Hindlimb muscle (tissue), 1 donor: ENCODE data around the gene STX17. TPM values are rescaled to one million over a fixed set of nuclear protein-coding genes. Genes with fewer than 3 reads are reported as not detected.

ENCODE experiments used
- DNase-seq: peaks from one replicate; pipeline ENCODE4 v3.0.0-alpha.2; 2013
- polyA plus RNA-seq: library from polyadenylated mRNA; unstranded; fragments of 120-200 nt; gene quantifications from one replicate; pipeline ENCODE4 v1.2.1, GENCODE V29; 2013; ENCODE audit not compliant: insufficient read length

The STX17 gene
- polyA plus RNA-seq, 1 donor: 15.5 TPM

- no peak for DNase-seq
Measured at GRCh38 chr9:99907208-99907532, 716 bp downstream of the STX17 start.

- DNase-seq: no peak
Measured at GRCh38 chr9:99911600-99911999, 5.1 kb downstream of the STX17 start.

DNA sequence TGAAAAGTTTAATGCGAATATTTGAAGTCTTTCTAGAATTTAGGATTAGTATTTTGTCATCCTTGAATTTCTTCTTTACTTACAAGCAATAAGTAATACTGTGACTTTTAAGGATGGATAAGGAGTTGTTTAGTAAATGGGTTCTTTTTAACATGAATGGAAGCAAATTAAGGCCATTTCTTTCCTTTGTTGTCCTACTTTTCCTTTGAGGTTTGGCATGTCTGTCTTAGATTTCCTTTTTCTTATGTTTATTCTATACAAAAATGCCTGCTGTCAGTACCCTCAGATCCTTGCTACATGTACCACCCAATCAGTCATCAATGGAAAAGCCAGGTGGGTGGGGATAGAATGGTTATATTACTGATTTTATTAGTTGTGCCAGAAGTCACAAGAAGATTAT, 10.2 kb downstream of the STX17 start:
- DNase-seq: no peak

GRCh38 chr9:99918134-99918533, 11.7 kb downstream of the STX17 start:
- no peak for DNase-seq

- DNase-seq: no peak
Measured at GRCh38 chr9:99919930-99920329, 13.5 kb downstream of the STX17 start.

DNA sequence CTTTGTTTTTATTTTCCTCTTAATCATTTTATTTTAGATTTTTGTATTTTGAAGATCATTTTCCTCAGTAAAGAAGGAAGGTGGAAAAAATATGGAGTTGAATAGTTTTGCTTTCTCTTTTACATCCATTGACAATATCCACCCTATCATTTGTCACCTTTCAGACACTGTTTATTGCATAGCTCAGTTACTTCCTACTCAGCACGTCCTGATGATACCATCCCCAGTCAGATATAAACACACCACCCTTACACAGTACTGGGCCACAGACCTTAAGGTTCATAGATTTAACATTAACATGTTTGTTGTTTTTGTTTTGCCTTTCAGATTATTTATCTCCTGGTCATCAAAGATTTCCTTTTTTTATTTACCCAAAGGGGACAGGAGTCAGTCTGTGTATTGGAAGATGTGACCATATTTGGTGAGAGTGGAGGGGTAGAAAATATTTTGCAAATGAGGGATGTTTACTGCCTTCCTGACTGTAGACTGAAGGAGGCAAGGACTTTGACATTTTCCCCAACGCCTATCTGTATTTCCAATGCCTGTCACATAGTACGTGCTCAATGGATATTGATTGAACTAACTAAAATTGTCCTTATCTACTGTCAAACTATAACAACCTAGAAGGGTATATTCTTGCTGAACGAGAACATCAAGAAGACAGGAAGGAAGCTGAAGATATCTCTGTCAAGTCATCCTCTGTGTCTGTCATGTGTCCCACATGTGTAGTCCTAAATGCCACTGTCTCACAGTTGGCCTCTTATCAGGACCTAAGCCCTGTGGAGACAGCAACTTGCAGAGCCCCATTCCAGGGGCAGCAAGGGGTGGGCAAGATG, 15.6 kb downstream of the STX17 start:
- no peak for DNase-seq

- no peak for DNase-seq
Measured at GRCh38 chr9:99922711-99923030, 16.2 kb downstream of the STX17 start.

GRCh38 chr9:99925541-99925940, 19.1 kb downstream of the STX17 start:
- DNase-seq: no peak

DNA sequence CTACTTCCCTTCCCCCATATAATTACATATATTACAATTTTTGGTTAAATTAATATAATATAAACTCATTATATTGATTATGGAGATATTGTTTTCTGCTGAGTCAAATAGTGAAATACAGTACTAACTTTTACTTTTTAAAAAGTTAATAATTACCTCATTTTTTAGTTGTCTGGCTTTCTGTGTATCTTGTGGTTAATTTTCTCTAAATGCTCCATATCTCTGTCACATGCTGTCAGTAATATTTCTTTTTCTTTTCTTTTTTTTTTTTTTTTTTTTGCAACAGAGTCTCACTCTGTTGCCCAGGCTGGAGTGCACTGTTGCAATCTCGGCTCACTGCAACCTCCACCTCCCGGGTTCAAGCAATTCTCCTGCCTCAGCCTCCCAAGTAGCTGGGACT, 23.2 kb downstream of the STX17 start:
- DNase-seq: no peak

DNA sequence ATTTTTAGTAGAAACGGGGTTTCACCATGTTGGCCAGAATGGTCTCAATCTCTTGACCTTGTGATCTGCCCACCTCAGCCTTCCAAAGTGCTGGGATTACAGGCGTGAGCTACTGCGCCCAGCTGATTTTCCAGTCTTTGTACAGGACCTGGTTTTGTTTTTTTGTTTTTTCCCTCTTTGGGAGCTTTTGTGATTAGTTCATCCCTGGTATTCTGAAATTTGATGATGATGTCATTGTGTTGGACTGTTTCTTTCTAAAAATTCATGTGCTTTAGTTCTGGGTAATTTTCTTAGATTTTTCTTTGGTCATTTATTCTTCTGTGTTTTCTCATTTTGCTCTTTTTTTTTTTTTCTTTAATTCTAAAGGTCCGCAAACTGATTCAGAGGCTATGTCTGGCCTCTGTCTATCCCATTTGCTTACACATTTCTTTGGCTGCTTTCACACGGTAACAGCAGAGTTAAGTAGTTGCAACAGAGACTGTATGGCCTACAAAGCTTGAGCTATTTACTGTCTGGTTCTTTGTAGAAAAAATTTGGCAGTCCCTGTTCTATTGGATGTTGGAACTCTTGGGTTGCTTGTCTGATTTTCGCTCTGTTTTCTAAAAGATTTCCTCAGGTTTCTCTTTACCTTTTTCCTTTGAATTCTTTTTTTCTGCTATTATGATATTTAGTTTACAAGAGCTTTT, 24.8 kb downstream of the STX17 start:
- no peak for DNase-seq

DNA sequence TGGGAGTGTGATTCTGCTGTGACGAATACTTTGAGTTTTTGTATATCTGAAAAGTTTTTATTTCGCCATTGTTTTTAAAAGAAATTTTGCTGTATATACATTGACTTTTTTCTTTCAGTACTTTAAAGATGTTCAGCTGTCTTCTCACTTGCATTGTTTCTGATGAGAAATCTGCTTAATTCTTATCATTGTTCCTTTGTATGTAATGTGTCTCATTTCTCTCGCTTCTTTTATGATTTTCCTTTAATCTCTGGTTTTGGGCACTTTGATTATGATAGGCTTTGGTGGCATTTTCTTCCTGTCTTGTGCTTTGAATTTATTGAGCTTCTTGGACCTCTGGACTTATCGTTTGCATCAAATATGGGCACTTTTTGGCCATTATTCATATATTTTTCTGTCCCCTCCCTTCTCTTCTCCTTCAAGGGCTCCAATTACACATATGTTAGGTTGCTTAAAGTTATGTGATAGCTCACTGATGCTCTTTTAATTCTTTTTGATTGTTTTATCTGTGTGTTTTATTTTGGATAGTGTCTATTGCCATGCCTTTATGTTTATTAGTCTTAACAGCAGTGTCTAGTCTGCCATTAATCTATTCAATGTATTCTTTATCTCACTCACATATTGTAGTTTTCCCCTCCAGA, 30.6 kb downstream of the STX17 start:
- DNase-seq: no peak

- no peak for DNase-seq
Measured at GRCh38 chr9:99947395-99947794, 40.9 kb downstream of the STX17 start.

DNA sequence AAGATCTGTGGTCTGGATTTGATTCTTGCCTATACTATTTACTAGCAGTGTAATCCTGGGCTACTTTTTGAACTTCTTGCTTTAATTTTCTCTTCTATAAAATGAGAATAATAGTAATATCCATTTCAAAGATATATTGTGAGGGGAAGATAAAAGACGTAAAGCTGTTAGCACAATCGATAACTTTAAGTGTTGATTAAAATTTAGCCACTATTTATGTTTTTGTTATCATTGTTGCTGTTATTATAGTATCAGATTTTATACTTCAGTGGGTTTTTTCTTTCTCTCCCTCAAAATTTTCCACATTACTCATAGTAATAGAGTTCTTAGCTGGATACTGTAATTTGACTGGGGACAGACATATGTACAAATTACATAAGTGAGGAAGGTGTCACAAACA, 42.0 kb downstream of the STX17 start:
- DNase-seq: no peak

GRCh38 chr9:99948896-99949295, 42.4 kb downstream of the STX17 start:
- DNase-seq: no peak

GRCh38 chr9:99953861-99954507, 47.5 kb downstream of the STX17 start:
- no peak for DNase-seq

- DNase-seq: peak; percentile 7
Measured at GRCh38 chr9:99954819-99955218, 48.4 kb downstream of the STX17 start.

DNA sequence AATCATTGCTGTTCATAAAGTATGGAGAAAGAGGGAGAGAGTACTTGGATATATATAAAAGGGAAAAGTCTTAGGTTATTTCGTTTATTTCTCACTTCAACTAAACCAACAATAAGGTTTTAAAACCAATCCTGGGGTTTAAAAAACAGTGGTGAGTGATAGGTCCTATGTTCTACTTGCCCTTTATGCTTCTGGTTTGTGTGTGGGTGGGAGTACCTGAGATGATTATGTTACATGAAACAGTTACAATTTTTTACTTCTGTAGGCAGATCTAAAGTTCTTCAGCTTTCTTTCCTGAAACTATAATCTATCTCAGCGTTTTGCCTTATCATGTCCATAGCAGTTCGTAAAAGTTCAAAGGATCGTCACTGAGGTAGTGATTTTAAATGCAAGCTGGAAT, 49.2 kb downstream of the STX17 start:
- DNase-seq: no peak

DNA sequence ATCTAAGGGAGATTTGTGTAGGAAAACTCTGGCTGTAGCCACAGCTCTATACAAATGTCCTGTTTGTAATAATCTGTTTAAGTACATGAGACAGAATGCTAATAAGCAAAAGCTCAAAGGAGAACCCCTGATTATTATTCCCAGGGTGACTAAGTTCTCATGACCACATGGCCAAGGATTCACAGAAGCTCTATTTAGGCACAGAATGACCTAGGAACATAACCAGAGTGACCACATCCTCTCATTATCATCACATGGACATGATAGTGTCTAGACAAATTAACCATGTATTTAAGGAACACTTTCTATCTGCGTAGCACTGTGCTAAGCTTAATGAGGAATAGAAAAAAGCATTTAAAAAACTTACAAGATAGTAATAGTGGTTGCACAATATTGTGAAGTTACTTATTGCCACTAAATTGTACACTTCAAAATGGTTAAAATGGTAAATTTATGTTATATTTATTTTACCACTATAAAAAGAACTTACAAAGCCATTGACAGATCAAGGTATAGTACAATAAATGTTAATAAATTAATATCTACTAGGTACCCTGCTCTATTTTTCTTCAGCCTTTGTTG, 56.3 kb downstream of the STX17 start:
- DNase-seq: no peak

DNA sequence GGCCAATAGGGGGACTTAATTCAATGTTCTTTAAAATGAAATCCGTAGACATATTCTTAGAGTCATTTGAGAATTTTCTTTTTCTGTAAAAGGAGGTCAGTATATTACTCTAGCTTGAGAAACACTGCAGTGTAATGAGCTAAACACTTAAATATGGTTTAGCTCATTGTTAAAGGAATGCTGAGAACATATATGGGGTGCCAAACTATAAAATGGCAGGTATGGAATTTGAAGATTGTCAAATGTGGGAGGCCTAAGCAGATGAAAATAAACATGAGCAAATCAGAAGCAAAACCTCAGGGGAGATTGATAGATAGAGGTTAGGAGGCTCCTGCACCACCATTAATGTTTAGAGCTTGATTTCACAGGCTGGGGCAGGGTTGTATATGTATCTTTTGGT, 57.9 kb downstream of the STX17 start:
- DNase-seq: no peak

DNA sequence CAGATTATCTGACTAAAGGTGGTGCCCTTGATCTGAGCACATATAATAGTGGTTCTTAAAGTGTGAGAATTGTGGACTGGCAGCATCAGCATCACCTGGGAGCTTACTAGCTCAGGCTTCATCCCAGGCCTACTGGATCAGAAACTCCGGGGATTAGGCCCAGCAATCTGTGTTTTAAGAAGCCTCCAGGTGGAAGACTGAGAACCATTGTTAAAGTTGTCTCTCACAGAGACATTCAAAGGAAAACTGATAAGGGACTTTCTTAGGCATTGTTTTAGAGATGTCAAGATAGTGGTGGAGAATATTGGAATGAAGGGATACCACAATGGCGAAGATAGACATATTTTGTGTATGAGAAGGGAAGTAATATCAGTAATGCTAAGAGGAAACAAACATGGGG, 59.5 kb downstream of the STX17 start:
- DNase-seq: no peak

GRCh38 chr9:99966716-99967115, 60.3 kb downstream of the STX17 start:
- no peak for DNase-seq

DNA sequence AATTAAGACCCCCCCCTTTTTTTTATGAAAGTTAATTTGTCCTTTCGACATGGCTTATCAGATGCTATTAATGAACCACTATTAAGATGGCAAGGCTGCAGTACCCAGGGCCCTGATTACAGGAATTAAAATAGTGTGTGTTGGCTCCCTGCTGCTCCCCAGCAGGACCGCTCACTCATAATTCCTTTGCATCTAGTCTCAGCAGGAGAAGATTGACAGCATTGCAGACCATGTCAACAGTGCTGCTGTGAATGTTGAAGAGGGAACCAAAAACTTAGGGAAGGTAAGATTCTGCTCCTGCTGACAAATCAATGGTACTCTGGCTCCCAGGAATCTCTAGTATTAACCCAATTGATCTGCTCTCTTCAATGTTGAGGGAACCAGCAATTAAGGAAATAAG, 61.0 kb downstream of the STX17 start:
- DNase-seq: no peak

DNA sequence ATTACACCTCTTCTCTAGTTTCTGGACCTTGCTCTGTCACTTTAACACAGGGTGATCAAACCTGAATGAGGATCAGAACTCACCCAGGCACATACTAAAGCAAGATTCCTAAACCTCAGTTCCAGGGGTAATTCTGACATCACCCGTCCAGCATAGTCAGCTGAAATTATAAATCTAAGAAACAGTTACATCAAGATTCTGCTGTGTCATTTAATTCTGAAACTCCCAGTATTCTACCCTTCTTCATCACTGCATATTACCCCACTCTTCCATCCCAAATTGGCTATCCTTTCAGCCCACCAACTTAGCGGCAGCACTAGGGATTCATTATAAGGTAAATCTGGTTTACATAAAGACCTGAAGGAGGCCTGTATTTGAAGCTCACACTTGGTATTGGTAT, 64.0 kb downstream of the STX17 start:
- DNase-seq: no peak
